ENCODE results near the gene VPS8. TPM values are rescaled to one million over a fixed set of nuclear protein-coding genes. Genes with fewer than 3 reads are reported as not detected.

Gene VPS8
- polyA plus RNA-seq, 2 of the 4 experiments (the other 2 are of a cell fraction): 10.3 to 30.1 TPM

DNA sequence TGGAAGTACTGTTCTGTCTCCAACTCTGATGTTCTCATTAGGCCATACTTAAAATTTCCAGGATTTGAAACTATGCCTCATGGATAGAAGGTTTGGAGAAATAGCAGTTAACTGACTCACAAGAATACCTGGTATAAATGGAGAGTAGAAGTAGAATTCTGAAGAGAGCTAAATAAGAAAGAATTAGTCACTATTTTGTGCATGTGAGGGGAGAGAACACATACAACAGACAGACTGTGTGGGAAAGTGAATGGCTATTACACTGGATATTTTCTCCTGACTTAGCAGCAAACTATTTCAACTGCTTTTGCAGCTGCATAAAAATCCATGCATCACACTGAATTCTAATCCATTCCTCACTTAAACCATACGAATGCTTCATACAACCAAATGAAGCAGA, 269.6 kb downstream of the VPS8 start:
- ATAC-seq (no peak), DNase-seq (ENCODE audit: low read depth in 1 of 2, low spot score in 1 of 2) (no peak), FAIRE-seq (no peak)
- CTCF ChIA-PET: no interaction called here
- TF ChIP-seq RARB (CRISPR knock-in tag; IDR thresholded peaks at IDR 0.05) (no peak), FOSL2 (IDR thresholded peaks at IDR 0.05) (no peak), FOSL2 (CRISPR knock-in tag; IDR thresholded peaks at IDR 0.05) (no peak), KDM1A (IDR thresholded peaks at IDR 0.05; ENCODE audit: low read depth) (no peak), ZFP36 (IDR thresholded peaks at IDR 0.05; ENCODE audit: borderline replicate concordance, partially characterized antibody) (no peak), MAFK (IDR thresholded peaks at IDR 0.05; ENCODE audit: partially characterized antibody) (no peak), PHF8 (IDR thresholded peaks at IDR 0.05; ENCODE audit: borderline replicate concordance, low read depth) (no peak), BHLHE40 (IDR thresholded peaks at IDR 0.05; ENCODE audit: low read depth, low read length) (no peak), HES2 (IDR thresholded peaks at IDR 0.05) (no peak), CEBPB (IDR thresholded peaks at IDR 0.05) (no peak)
- TF ChIP-seq, protein P1, sequence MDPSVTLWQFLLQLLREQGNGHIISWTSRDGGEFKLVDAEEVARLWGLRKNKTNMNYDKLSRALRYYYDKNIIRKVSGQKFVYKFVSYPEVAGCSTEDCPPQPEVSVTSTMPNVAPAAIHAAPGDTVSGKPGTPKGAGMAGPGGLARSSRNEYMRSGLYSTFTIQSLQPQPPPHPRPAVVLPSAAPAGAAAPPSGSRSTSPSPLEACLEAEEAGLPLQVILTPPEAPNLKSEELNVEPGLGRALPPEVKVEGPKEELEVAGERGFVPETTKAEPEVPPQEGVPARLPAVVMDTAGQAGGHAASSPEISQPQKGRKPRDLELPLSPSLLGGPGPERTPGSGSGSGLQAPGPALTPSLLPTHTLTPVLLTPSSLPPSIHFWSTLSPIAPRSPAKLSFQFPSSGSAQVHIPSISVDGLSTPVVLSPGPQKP (IDR thresholded peaks at IDR 0.05; ENCODE audit: low read depth, low read length): no peak
- POLR2A ChIA-PET: no interaction called here
- Histone ChIP-seq H3K27ac (no peak overlapping the region), H3K4me3 (no peak overlapping the region), H3K4me2 (no peak overlapping the region), H3K9me3 (no peaks in the 10 kb centered on the region), H3K4me1 (no peaks in the 10 kb centered on the region)
- WGBS (ENCODE audit: missing lambda C conversion rate): 44% methylated on average over 1 of the region's 1 CpG

DNA sequence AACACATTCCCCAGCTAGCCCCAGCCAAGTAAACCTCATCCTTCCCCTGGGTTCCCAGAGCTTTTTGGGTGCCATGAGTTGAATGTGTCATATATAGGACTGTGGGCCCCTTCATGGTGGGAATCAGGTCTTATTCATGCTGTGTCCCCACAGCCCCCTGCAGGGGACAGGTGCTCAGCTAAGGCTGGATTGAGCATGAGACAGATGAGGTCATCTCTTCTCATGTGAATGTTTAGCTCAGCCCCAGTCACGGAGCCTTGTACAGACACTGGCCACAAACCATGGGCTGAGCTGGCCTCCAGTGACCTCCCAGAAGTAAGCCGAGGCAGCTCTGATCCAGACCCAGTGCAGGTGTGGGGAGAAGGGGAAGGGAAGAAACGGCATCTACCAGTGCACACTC, 270.2 kb downstream of the VPS8 start:
- CTCF ChIA-PET: no interaction called here
- POLR2A ChIA-PET: no interaction called here
- Histone ChIP-seq H3K4me3 (no peak overlapping the region), H3K4me2 (no peak overlapping the region), H3K9me3 (no peaks in the 10 kb centered on the region), H3K27ac (no peak overlapping the region), H3K4me1 (no peaks in the 10 kb centered on the region)
- FAIRE-seq: no peak
- TF ChIP-seq EP300 (IDR thresholded peaks at IDR 0.05) (no peak), FOSL2 (IDR thresholded peaks at IDR 0.05) (no peak), FOSL2 (CRISPR knock-in tag; IDR thresholded peaks at IDR 0.05) (no peak), JUN (IDR thresholded peaks at IDR 0.05) (no peak), FOXS1 (CRISPR knock-in tag; IDR thresholded peaks at IDR 0.05) (no peak), NFE2L2 (conservative IDR thresholded peaks at IDR 0.05; ENCODE audit: low read length) (no peak), CEBPB (IDR thresholded peaks at IDR 0.05) (no peak), ESRRA (IDR thresholded peaks at IDR 0.05; ENCODE audit: borderline replicate concordance, low read length) (no peak), KDM1A (IDR thresholded peaks at IDR 0.05; ENCODE audit: low read depth) (no peak)
- TF ChIP-seq, protein P2, sequence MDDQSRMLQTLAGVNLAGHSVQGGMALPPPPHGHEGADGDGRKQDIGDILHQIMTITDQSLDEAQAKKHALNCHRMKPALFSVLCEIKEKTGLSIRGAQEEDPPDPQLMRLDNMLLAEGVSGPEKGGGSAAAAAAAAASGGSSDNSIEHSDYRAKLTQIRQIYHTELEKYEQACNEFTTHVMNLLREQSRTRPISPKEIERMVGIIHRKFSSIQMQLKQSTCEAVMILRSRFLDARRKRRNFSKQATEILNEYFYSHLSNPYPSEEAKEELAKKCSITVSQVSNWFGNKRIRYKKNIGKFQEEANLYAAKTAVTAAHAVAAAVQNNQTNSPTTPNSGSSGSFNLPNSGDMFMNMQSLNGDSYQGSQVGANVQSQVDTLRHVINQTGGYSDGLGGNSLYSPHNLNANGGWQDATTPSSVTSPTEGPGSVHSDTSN (IDR thresholded peaks at IDR 0.05): no peak
- ATAC-seq: no peak
- no peak for DNase-seq (ENCODE audit: low read depth in 1 of 2, low spot score in 1 of 2)
- 52% methylated on average over 3 of the region's 3 CpGs for WGBS (ENCODE audit: missing lambda C conversion rate)

DNA sequence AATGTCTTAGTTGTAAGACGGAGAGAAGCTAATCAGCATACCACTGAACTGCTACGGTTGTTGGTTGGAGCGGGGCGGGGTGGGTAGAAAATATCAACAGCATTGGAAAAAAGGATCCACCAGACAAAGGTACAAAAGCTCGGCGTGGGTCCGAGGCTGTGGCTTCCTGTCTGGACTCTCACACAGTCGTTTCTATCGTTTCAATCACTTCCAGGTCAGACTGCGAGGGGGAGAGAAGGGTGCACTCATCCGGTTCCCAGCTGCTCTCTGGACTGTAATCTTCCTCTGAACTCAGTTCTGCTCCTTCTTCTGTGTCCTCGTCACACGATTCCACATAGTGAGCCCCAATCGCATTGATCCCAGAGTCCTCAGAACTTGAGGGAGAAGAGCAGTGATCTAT, 270.9 kb downstream of the VPS8 start:
- no peak for ATAC-seq
- CTCF ChIA-PET: no interaction called here
- DNase-seq (ENCODE audit: low read depth in 1 of 2, low spot score in 1 of 2): no peak
- no peak for FAIRE-seq
- no peak overlapping the region for H3K27ac ChIP-seq
- no peaks in the 10 kb centered on the region for H3K9me3 ChIP-seq
- no peak overlapping the region for H3K4me3 ChIP-seq
- TF ChIP-seq KDM1A (IDR thresholded peaks at IDR 0.05; ENCODE audit: low read depth) (no peak), SMC3 (IDR thresholded peaks at IDR 0.05) (no peak), TFCP2L1 (CRISPR knock-in tag; IDR thresholded peaks at IDR 0.05) (no peak), EP300 (IDR thresholded peaks at IDR 0.05) (no peak), KDM5A (IDR thresholded peaks at IDR 0.05) (no peak), MYC (IDR thresholded peaks at IDR 0.05; ENCODE audit: borderline replicate concordance, low read length) (no peak), HES2 (IDR thresholded peaks at IDR 0.05) (no peak), POLR2AphosphoS2 (conservative IDR thresholded peaks at IDR 0.05; ENCODE audit: low read length) (no peak), HDAC2 (IDR thresholded peaks at IDR 0.05) (no peak), GATA3 (IDR thresholded peaks at IDR 0.05; ENCODE audit: borderline replicate concordance) (no peak)
- TF ChIP-seq, protein P1 (IDR thresholded peaks at IDR 0.05; ENCODE audit: low read depth, low read length): no peak
- TF ChIP-seq, protein P3, sequence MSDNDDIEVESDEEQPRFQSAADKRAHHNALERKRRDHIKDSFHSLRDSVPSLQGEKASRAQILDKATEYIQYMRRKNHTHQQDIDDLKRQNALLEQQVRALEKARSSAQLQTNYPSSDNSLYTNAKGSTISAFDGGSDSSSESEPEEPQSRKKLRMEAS (IDR thresholded peaks at IDR 0.05): no peak
- H3K4me1 ChIP-seq: no peaks in the 10 kb centered on the region
- POLR2A ChIA-PET: no interaction called here
- WGBS (ENCODE audit: missing lambda C conversion rate): 77% methylated on average over 14 of the region's 14 CpGs
- H3K4me2 ChIP-seq: no peak overlapping the region

Data from A549 (cell line).